Effector memory CD4-positive, alpha-beta T cell (primary cell): ENCODE measurements around the gene TTC12.

Experiments
- DNase-seq, 3 donors: peaks; one replicate each; pipeline ENCODE4 v3.0.0-alpha.2; 2020
- H3K27ac ChIP-seq: 2 replicates; pipeline ENCODE4 v1.7.0; 2013; ENCODE audit warnings: mild to moderate bottlenecking, low read length, moderate library complexity; ENCODE audit not compliant: insufficient read depth, poor library complexity, severe bottlenecking
- H3K27me3 ChIP-seq: replicated peaks from 2 replicates; pipeline ENCODE4 v1.7.0; 2013; ENCODE audit warnings: mild to moderate bottlenecking, low read length; ENCODE audit not compliant: insufficient read depth, control insufficient read depth, poor library complexity, severe bottlenecking
- H3K36me3 ChIP-seq: 2 replicates; pipeline ENCODE4 v1.7.0; 2013; ENCODE audit warnings: mild to moderate bottlenecking, low read length, moderate library complexity; ENCODE audit not compliant: control insufficient read depth, insufficient read depth
- H3K4me1 ChIP-seq: 2 replicates; pipeline ENCODE4 v1.7.0; 2013; ENCODE audit warnings: low read length, mild to moderate bottlenecking; ENCODE audit not compliant: control insufficient read depth, insufficient read depth, poor library complexity, severe bottlenecking
- H3K4me3 ChIP-seq: 2 replicates; pipeline ENCODE4 v1.7.0; 2013; ENCODE audit warnings: low read length, low read depth, mild to moderate bottlenecking; ENCODE audit not compliant: insufficient read depth, poor library complexity, severe bottlenecking
- H3K9me3 ChIP-seq: 2 replicates; pipeline ENCODE4 v1.7.0; 2013; ENCODE audit warnings: mild to moderate bottlenecking, low read length, moderate library complexity; ENCODE audit not compliant: control insufficient read depth

Gene TTC12

DNA sequence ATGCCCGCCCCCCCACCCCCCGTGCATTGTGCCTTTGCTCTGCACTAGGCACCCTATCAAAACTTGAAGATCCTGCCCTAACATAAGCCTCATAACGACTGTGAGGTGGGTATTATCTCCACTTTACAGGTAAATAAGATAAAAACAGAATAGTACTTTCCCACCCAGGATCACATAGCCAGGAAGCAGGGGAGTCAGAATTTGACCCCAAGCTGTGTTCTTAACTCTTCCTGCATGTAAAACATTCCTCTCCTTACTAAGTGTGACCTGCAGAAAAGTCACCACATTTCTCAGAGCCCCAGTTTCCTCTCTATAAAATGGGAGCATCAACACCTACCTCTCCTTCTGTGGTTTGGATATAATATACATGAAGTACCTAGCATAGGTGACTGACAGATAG is 55.0 kb downstream of the TTC12 start:
- H3K27me3 ChIP-seq = no peaks in the 10 kb centered on the region
- no peak for DNase-seq
- no peak overlapping the region for H3K4me3 ChIP-seq
- H3K4me1 ChIP-seq = no peaks in the 10 kb centered on the region
- H3K9me3 ChIP-seq = no peaks in the 10 kb centered on the region
- no peak overlapping the region for H3K27ac ChIP-seq
- H3K36me3 ChIP-seq = peaks cover 30% of the 10 kb centered on the region

DNA sequence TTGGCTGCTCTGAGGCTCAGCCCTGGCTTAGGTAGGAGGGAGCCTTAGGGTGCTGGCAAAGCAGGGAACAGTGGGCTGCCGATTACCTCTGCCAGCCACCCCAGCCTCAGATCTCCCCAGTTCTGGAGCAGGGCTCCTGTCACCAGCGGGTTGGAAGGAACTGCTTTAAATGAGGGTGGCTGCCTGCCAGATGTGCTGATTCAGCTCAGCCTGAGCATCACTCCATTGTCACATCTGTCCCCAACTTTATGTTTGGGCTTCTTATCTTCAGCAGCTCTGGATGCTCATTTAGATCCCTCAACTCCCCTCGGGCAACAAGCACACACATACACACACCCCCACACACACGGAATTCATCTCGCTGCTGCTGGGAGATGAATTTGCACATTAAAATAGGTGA is 56.3 kb downstream of the TTC12 start:
- H3K9me3 ChIP-seq = no peaks in the 10 kb centered on the region

DNA sequence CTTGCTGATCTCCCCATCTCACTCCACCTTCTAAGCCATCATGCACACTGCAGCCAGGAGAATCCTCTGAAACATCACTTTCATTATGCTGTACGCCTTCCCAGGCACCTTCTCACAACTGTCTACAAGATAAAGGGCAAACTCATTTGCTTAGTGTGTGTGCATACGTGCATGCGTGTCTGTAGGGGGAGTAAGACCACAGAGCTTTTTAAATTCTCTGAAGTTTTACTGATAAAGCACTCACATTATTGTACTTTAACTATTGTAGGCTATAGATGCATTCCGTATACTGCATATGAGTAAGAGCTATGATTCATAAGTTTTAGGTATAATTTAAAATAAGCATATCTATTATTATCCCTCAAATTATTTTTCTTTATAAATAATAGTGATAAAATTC is 57.9 kb downstream of the TTC12 start:
- no peaks in the 10 kb centered on the region for H3K9me3 ChIP-seq
- DNase-seq = no peak
- no peak overlapping the region for H3K4me3 ChIP-seq
- no peaks in the 10 kb centered on the region for H3K27me3 ChIP-seq
- H3K36me3 ChIP-seq = peaks cover 16% of the 10 kb centered on the region
- H3K27ac ChIP-seq = no peak overlapping the region
- H3K4me1 ChIP-seq = no peaks in the 10 kb centered on the region

More for the DNA sequence above, 56.3 kb downstream of the TTC12 start:
- DNase-seq = no peak
- Histone ChIP-seq H3K27me3 (no peaks in the 10 kb centered on the region), H3K36me3 (peaks cover 30% of the 10 kb centered on the region), H3K4me1 (no peaks in the 10 kb centered on the region), H3K4me3 (no peak overlapping the region), H3K27ac (no peak overlapping the region)

GRCh38 chr11:113373306-113373705 is 58.9 kb downstream of the TTC12 start:
- H3K36me3 ChIP-seq = peaks cover 12% of the 10 kb centered on the region
- no peaks in the 10 kb centered on the region for H3K9me3 ChIP-seq
- H3K27ac ChIP-seq = no peak overlapping the region
- no peaks in the 10 kb centered on the region for H3K27me3 ChIP-seq
- no peaks in the 10 kb centered on the region for H3K4me1 ChIP-seq
- DNase-seq = no peak
- H3K4me3 ChIP-seq = no peak overlapping the region

GRCh38 chr11:113373981-113374560 is 59.7 kb downstream of the TTC12 start:
- no peaks in the 10 kb centered on the region for H3K9me3 ChIP-seq
- H3K4me1 ChIP-seq = no peaks in the 10 kb centered on the region
- H3K27me3 ChIP-seq = no peaks in the 10 kb centered on the region
- H3K4me3 ChIP-seq = no peak overlapping the region
- no peak for DNase-seq
- H3K36me3 ChIP-seq = peaks cover 5% of the 10 kb centered on the region
- no peak overlapping the region for H3K27ac ChIP-seq

- H3K36me3 ChIP-seq = no peaks in the 10 kb centered on the region
These were observed 61.0 kb downstream of the TTC12 start for GRCh38 chr11:113375402-113375801.

GRCh38 chr11:113376156-113376555 is 61.8 kb downstream of the TTC12 start:
- Histone ChIP-seq H3K4me1 (no peaks in the 10 kb centered on the region), H3K27ac (no peak overlapping the region), H3K36me3 (no peaks in the 10 kb centered on the region), H3K9me3 (no peaks in the 10 kb centered on the region), H3K27me3 (no peaks in the 10 kb centered on the region), H3K4me3 (no peak overlapping the region)
- no peak for DNase-seq

More at GRCh38 chr11:113375402-113375801, 61.0 kb downstream of the TTC12 start:
- DNase-seq = no peak
- Histone ChIP-seq H3K27me3 (no peaks in the 10 kb centered on the region), H3K4me1 (no peaks in the 10 kb centered on the region), H3K9me3 (no peaks in the 10 kb centered on the region), H3K27ac (no peak overlapping the region), H3K4me3 (no peak overlapping the region)

DNA sequence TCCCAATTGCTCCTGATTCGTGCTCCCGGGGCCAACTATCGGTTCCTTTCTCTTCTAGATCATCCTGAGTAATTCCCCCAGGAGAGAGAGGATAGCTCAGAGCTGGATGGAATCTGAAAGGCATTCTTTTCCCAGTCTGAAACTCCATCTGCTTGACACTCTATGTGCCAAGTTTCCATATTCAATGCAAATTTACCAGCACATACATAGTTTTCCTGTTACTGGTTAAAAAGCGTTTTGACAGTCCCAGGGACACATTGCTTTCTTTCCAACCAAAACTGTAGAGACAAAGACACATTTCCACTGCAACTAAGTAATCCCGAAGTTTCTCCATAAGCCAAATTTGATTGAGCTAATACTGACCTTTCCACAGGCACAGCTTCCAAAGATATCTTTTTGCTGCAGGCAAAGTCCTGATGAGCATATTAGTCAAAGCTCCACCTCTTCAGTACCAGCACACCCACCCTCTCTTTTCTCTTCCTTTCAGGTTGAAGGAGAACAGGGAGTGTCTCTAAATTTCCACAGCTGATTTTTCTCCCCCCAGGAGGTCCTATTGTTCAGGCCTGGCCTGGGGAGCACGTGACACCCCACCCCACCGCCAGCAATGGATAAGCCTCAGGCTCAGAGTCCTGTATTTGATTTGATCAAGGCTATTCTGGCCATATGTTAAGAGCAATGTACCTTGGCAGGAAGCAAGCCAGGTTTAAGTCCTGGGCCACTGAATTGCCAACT is 63.5 kb downstream of the TTC12 start:
- no peak for DNase-seq
- no peaks in the 10 kb centered on the region for H3K4me1 ChIP-seq
- no peaks in the 10 kb centered on the region for H3K27me3 ChIP-seq
- no peak overlapping the region for H3K4me3 ChIP-seq
- no peak overlapping the region for H3K27ac ChIP-seq
- H3K36me3 ChIP-seq = no peaks in the 10 kb centered on the region
- no peaks in the 10 kb centered on the region for H3K9me3 ChIP-seq

- H3K27me3 ChIP-seq = no peaks in the 10 kb centered on the region
- H3K27ac ChIP-seq = no peak overlapping the region
- H3K4me3 ChIP-seq = no peak overlapping the region
- DNase-seq = no peak
- H3K9me3 ChIP-seq = no peaks in the 10 kb centered on the region
- no peaks in the 10 kb centered on the region for H3K36me3 ChIP-seq
- H3K4me1 ChIP-seq = no peaks in the 10 kb centered on the region
These were observed 64.3 kb downstream of the TTC12 start for GRCh38 chr11:113378692-113379091.

- Histone ChIP-seq H3K4me3 (no peak overlapping the region), H3K9me3 (no peaks in the 10 kb centered on the region), H3K36me3 (no peaks in the 10 kb centered on the region)
These were observed 67.7 kb downstream of the TTC12 start for GRCh38 chr11:113382121-113382520.

More at GRCh38 chr11:113382121-113382520, 67.7 kb downstream of the TTC12 start:
- no peaks in the 10 kb centered on the region for H3K27me3 ChIP-seq
- no peak overlapping the region for H3K27ac ChIP-seq
- H3K4me1 ChIP-seq = no peaks in the 10 kb centered on the region
- no peak for DNase-seq
